Stimulated activated CD4-positive, alpha-beta T cell treated with anti-CD3 and anti-CD28 coated beads, Interleukin-12 subunit alpha, Interleukin-12 subunit beta, amount 100 ng/mL, for 48 hours (primary cell): ENCODE results near the gene PTRH2.
"Not testable (repeated sequence)": the region's sequence is repeated elsewhere in the genome, so short reads cannot be mapped to it uniquely, and the experiment has no call there.

Experiments
- DNase-seq, 3 donors: peaks; one replicate each; pipeline ENCODE4 v3.0.0-alpha.2; 2020; ENCODE audit warnings: low read depth in 2 of 3, low spot score in 1 of 3

PTRH2 gene

DNA sequence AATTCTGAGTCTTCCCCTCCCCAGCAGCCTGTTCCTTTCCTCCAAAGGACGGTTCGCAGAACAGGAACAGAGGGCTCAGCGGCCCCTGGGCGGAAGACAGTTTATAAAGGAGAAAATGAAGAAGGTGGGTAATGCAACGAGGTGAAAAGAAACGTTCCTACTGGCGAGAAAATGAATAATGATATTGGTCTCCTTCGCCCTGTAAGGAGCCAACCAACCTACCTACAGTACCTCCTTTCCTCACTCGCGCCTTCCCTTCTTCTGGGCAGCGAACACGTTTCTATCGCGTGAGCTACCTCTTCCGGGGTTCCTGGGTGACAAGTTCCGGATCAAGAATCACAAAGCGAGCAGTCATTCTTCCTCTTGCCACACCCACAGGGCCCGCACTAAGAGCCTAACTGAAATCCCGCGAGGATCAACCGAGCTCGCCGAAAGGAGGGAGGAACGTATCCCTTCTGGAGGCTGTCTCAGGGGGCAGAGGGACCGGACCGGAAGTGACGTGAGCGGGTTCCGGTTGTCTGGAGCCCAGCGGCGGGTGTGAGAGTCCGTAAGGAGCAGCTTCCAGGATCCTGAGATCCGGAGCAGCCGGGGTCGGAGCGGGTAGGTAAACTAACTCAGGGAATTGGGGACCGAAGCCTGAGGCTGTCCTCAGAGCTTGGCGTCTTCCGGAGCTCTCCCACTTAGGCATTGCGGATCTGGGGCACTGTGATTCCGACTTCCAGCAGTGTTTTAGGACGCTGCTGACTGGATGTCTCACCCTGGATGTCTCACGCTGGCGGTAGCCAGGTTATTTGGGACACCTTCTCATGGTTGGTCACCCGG, at the start of gene PTRH2, which contains the start of gene VMP1:
Gene PTRH2, minus strand, starts transcription at position 282 of the 822 bp plus-strand sequence. CDS start 9,452 bp downstream, outside the sequence.
Gene VMP1, plus strand, starts transcription at position 506 of the 822 bp plus-strand sequence. CDS start 23,793 bp downstream, outside the sequence.
- DNase-seq = peak; percentile 91 to 95 (median 92)

DNA sequence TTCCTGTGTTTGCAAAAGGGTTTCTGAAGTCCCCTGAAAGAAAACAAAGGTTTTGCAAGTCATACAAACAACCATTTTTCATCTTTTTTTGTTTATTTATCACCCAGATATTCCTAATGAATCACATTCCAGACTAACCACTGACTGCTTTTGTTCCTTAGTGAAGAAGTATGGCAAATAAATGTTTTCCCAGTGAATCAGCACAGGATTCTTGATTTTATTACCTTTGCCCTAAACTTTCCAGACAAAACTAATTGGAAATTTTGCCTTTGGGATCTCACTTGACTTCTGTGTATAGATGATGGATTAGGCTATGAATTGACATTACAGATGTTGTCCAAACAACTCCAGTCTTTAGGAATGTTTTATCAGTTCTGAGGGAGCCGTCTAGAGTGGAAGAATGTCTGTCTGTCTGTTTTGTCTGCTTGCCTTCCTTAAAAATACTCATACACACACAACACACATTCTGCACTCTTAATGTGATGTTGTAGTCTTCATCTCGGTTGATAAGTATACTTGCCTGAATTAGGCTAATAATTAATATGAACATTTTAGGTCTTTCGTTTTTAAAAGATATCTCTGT, 49.1 kb upstream of the PTRH2 start:
- no peak for DNase-seq

DNA sequence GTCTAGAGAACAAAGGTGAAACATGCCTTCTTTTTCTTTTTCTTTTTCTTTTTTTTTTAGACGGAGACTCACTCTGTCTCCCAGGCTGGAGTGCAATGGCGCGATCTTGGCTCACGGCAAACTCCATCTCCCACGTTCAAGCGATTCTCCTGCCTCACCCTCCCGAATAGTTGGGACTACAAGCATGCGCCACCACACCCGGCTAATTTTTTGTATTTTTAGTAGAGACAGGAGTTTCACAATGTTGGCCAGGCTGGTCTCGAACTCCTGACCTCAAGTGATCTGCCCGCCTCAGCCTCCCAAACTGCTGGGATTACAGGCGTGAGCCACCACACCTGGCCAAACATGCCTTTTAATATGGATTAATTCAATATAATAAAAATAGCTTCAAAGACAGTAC, 47.8 kb upstream of the PTRH2 start:
- not testable (repeated sequence) for DNase-seq

DNA sequence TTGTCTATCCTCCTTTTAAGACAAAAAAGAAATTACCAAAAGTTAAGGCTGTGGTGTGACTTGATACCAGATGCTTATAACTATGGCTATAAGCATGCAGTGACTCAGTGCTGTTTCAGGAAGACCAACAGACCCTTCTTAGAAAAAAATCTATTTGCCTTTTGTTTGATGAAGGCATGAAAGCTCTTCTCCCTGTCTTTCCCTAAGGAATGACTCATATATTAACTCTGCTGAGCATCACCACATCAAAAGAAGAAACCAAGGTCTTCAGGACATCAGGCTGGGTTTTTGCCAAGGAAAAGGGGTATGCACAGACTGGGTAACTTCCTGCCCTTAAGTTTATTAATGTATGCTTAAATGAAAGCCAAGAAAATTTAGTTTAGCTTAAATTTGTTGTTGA, 47.3 kb upstream of the PTRH2 start:
- no peak for DNase-seq

DNA sequence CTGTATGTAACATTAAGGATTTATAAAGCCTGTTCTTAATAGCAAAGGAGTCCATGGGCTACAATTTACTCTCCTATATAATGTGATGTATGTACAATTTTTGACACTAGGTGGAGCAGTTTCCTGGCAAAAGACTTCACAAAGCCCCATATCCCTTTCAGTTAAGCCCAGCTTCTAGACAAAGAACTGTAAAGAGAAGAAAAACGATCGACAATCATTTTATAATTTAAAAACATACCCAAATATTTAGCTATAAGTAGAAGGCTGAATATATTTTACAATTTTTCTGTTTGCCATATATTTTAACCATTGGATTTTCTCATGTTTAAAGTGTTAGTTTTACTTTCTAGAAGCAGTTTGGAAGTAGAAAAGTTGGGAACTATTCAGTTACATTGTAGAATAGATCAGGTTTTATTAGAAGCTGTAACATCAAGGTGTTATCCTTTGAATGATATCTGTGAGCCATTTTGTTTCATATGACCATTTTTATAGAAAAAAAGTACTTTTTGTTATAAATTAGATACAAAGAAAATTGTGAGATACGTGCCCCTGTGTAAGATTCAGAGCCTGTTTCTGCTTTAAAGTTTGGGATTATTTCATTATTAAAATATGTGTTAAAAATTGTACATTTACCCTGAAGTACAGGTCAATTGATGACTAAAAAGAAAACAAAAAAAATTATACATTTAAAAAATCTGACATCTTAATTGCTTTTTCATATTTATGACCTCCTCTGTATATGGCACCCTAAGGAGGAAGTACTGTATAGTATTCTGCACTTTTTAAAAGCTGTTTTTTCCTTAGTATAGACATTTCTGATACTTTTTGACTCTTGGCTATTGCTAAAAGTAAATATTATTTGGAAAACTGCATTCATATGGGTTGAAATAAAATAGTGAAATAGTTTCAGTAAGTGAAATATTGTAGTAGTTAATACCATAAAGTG, 46.6 kb upstream of the PTRH2 start:
- DNase-seq = no peak

DNA sequence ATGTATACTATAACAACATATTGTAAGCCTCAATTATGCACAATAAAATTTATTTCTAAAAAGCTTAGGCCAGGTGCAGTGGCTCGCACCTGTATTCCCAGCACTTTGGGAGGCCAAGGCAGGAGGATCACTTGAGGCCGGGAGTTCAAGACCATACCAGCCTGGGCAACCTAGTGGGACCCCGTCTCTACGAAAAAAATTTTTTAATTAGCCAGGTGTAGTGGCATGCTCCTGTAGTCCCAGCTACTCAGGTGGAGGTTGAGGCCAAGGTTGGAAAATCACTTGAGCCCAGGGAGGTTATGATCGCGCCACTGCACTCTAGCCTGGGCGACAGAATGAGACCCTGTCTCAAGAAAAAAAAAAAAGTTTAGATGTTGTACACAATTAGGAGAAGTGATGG, 45.7 kb upstream of the PTRH2 start:
- no peak for DNase-seq

DNA sequence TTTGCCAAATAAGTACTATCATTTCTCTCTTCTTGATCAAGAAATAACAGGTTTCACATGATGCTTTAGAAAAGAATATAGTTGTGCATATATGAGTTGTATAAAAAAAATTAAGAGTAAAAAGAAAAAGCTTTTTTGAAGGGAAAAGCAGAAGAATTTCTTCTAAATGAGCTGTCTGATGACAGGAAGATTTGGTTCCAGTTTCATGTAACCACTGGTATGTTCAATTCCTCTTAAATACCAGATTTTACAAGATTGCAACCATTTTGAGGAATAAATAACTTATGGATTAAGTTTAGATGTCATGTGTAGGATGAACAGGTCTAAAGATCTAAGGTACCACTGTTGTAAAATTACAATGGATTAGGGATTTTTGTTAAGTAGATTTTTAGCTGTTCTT, 45.2 kb upstream of the PTRH2 start:
- no peak for DNase-seq

DNA sequence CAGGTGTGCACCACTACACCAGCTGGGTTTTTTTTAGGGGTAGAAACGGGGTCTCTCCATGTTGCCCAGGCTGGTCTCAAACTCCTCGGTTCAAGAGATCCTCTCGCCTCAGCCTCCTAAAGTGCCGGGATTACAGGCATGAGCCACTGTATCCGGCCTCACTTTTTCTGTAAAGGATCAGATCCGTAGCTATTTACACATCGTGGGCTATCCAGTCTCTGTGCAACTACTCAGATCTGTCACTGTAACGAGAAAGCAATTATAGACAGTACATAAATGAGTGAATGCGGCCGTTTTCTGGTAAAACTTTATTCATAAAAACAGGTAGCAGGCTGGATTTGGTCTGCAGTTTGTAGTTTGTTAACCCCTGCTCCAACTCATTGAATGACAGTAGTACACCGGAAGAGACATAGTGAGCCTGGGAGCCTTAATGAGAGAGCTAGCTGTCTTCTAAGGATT, 44.8 kb upstream of the PTRH2 start:
- DNase-seq = no peak

DNA sequence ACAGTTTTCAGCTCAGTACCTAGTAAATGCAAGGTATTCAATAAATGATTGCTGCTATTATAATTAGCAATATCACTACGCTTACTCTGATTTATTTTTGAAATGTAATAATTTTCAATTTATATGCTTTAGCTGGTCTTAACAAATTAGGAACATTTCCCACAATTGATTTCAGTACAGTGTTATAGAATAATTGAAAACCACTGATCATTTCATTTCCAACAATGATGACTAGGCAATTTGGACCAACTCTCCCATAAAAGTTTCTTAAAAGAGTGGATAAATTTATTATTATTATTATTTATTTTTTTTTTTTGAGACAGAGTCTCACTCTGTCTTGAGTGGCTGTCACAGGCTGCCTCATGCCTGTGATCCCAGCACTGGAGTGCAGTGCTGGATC, 41.4 kb upstream of the PTRH2 start:
- DNase-seq = no peak

DNA sequence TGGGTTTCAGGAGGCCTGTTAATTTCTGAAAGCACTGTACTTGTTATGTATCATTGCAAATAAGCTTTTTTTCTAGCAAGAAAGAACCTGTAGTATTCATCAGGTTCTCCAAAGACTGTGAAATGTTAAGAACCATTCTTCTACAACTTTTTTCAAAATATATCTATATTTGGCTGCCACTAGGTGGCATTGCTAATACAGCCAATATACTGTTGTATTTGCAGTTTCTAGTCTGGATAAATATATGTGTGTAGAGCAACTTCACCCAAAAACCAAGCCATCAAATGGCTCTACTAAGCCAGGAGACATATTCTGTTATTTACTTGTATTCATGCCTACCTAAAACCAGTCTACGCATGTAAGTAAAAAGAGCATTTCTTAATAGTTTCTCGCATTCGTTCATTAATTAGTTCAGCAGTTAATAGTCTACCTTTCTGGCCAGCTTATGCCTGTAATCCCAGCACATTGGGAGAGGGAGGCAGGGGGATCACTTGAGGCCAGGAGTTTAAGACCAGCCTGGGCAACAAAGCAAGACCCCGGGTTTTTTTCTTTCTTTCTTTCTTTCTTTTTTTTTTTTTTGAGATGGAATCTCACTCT, 39.7 kb upstream of the PTRH2 start:
- no peak for DNase-seq

DNA sequence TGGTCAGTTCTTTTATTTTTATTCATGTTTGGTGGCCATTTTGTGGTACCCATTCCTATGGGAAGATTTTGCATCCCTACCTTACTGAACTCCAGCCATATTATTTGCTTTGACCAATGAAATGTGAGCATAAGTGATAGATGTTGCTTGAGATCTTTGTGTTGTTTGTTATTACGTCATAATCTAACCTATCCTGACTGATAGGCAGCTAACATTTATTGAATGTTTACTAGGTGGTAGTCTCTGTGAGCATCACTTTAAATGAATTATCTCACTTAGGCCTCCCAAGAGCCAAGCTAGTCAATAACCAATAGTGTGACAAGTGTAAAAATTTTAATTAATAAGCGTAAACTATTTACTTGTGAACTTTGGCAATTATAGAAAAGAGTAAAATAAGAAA, 37.8 kb upstream of the PTRH2 start:
- no peak for DNase-seq

DNA sequence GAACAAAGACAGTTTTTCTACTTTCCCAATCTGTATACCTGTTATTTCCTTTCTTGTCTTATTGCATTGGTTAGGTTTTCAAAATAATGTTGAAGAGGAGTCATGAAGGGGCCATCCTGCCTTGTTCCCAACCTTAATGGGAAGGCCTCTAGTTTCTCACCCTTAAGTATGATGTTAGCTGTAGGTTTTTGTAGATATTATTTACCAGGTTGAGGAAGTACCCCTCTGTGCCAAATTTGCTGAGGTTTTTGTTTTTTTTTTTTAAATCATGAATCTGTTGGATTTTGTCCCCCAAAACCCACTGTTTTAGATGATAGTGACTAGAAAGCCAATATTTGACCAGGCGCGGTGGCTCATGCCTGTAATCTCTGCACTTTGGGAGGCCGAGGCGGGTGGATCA, 36.6 kb upstream of the PTRH2 start:
- no peak for DNase-seq

DNA sequence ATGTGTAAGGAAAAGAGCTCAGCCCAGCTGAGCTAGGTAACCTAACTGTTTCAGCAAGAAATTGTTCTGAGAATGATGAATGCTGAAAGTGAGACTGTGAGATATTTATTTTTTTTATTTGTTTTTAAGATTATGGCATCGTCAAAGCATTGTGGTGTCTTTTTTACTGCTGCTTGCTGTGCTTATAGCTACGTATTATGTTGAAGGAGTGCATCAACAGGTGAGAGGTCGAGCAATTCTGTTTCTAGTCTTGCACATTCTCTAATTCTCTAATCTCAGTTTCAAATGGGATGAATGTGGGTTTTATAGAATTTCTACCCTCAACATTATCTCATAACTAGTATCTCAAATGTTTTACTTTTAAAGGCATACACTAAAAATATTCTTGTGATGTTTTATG, 30.1 kb upstream of the PTRH2 start:
- no peak for DNase-seq

DNA sequence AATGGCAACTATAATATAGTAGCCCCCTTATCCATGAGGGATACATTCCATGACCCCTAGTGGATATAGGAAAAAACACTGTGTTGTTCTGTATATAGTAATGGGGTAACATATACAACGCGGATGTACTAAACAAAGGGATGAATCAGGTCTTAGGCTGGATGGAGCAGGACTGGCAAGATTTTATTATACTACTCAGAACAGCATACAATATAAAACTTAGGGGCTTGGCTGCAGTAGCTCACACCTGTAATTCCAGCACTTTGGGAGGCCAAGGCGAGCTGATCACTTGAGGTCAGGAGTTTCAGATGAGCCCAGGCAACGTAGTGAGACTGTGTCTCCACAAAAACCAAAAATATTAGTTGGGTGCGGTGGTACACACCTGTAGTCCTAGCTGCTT, 27.0 kb upstream of the PTRH2 start:
- no peak for DNase-seq

DNA sequence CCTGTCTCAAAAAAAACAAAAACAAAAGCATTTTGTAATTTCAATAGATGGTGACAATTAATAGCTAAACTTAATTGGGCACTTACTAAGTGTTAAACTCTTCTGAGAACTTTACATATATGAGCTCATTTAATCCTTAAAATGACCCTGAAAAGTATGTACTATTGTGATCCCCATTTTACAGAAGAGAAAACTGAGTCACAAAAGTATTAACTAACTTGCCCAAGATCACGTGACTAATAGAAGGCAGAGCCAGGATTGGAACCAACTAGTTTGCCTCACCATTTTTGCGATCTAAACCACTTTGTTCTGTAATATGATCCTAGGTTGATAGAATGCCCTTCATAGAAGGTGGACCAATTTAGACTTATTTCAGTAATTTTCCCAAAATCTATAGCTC, 26.5 kb upstream of the PTRH2 start:
- DNase-seq = no peak

DNA sequence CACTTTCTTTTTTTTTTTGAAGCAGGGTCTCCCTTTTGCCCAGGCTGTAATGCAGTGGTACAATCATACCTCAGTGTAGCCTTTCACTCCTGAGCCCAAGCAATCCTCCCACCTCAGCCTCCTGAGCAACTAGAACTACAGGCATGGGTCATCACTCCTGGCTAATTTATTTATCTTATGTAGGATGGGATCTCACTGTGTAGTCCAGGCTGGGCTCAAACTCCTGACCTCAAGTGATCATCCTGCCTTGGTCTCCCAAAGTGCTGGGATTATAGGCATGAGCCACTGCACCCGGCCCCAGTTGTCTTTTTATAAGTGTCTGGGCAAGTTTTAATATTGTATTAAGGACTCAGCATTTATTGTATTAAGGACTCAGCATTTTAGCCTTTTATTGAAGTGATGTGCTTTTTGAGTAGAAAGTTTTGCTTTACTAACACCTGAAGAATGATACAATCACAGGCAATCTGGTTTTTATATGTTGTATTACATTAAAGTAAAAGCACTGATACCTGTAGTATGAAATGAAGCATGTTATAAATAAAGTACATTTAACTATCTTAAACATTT, 23.1 kb upstream of the PTRH2 start:
- DNase-seq = no peak

DNA sequence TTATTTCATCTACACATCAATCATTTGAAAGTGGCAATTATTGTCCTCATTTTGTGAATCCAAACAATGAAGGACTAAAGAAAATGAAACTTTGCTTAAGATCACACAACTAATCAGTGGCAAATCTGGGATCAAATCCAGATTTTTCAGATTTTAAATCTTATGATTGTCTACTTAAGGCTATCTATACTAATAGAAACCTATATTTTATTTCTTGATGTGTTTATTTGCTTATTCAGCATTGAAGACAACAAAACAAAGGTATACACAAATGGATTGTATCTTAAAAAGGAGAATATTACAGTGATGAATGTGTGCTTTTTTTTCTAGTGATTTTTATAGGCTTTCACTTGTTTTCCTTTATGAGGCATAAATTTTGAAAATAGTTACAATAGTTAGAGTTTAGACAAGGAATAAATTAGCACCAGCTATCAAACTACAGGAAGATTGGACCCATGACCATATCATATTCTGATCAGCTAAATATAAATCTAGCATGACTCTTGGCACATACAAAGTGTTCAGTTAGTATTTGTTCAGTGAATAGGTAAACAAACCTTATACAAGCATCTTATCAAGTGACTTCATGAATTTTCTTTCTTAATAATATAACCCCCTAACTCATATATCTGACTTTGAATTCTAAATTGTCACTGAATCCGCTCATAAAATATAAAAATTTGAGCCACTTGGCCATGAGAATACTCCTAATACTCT, 20.7 kb upstream of the PTRH2 start:
- no peak for DNase-seq

DNA sequence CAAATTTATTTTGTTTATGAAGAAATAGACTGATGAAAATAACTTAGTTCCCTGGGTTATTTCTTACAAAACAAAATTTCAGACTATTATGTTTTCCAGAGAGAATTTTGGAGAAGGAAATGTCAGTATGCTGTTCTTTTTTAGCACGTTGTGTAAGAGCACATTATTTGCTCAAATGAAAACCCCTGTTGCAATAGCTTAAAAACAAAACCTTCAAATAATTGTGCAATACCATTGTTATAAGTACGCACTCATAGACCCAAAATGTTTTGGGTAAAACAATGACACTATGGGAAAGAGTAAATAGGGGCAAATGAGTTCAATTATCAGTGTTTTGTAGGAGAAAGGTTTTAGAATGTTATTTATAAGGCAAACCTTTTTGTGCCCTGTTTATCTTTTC, 18.5 kb upstream of the PTRH2 start:
- DNase-seq = no peak

DNA sequence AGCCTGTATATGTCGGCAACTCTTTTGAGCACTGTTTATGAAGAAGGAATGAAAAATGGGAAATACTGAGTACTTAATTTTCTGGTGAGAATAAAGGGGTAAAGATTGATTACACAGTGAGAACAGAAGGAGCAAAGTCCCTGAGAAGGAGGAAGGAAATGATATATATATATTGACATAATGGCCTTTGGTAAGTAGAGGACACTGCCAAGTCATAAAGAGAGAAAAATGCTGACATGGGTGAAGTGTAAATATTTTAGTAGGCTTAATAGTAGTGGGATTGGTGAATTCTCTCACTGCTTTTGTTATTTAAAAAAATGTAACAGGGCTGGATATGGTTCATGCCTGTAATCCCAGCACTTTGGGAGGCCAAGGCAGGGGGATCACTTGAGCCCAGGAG, 16.4 kb upstream of the PTRH2 start:
- no peak for DNase-seq

DNA sequence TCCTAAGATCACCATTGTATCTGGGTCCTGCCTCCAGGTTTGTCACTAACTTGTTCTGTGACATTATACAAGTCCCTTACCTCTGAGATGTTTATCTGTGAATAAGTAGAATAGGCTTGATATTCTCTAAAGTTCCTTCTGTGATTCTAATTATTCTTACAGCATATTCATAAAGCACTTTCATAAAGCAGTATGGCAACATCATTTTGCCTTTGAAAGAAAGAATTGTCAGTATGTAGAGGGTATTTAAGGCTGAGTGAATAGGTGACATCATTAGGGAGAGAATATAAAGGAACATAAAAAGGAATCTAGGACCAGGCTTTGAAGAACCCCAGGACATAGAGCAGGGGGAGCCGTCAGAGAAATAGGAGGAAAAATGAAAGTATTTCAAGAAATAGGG, 15.8 kb upstream of the PTRH2 start:
- no peak for DNase-seq
